GM12874 (cell line): ENCODE measurements around the gene GRIN1.

Experiments
- CTCF ChIP-seq: IDR thresholded peaks from 2 replicates; pipeline ENCODE4 v1.5.1; 2011; ENCODE audit warnings: low read depth, mild to moderate bottlenecking, control low read depth, low read length, moderate library complexity; ENCODE audit not compliant: insufficient read depth

Gene GRIN1

GRCh38 chr9:137103206-137103999 is 35.6 kb upstream of the GRIN1 start:
- no peak for TF ChIP-seq CTCF

GRCh38 chr9:137105814-137106661 is 32.9 kb upstream of the GRIN1 start:
- TF ChIP-seq CTCF, result no peak

- no peak for TF ChIP-seq CTCF
These were observed 32.2 kb upstream of the GRIN1 start for GRCh38 chr9:137106662-137107250.

- TF ChIP-seq CTCF, result no peak
These were observed 31.5 kb upstream of the GRIN1 start for GRCh38 chr9:137107312-137107921.

GRCh38 chr9:137107982-137108381 is 31.0 kb upstream of the GRIN1 start:
- no peak for TF ChIP-seq CTCF

- no peak for TF ChIP-seq CTCF
These were observed 30.2 kb upstream of the GRIN1 start for GRCh38 chr9:137108608-137109249.
